Loucy (cell line): ENCODE data around the gene PPP3CB.

ENCODE experiments used
- CTCF ChIP-seq: fragments of 200-600 bp; sonication (generic); conservative IDR thresholded peaks from 2 replicates; pipeline ENCODE4 v1.5.1; 2014; ENCODE audit warnings: mild to moderate bottlenecking, antibody characterized with exemption, low read length
- EZH2phosphoT487 ChIP-seq: fragments of 200-600 bp; IDR thresholded peaks from 2 replicates; pipeline ENCODE4 v1.6.1; 2018; ENCODE audit warnings: antibody characterized with exemption, mild to moderate bottlenecking, moderate library complexity, borderline replicate concordance

DNA sequence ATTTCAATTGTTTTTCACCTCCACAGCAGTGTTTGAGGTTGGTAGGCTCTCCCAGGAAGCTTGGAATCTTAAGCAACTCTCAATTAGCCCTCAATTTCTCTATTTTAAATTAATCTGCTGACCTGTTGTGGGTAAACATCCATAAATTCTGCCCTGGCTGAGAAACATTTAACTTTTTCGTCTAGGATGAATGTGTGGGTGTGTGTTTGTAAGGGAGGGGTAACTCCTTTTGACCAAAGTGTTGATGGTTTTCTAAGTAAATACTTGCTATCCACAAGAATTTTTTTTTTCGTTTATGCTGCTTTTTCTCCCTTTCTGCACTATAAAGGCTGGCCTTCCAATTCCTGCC is 973 bp downstream of the PPP3CB start:
- TF ChIP-seq CTCF = no peak
- no peak for TF ChIP-seq EZH2phosphoT487
